ENCODE measurements around the gene SLC25A30.
"Not testable (repeated sequence)": the region's sequence is repeated elsewhere in the genome, so short reads cannot be mapped to it uniquely, and the experiment has no call there.

The SLC25A30 gene

GRCh38 chr13:45385320-45385719 lies 32.9 kb downstream of the SLC25A30 start:
- no peak for TF ChIP-seq CTCF (IDR thresholded peaks at IDR 0.05; ENCODE audit: control insufficient read depth, extremely low read depth, insufficient read depth)
- DNase-seq (ENCODE audit: low read depth): no peak

GRCh38 chr13:45384474-45385174 lies 33.5 kb downstream of the SLC25A30 start:
- TF ChIP-seq CTCF (IDR thresholded peaks at IDR 0.05; ENCODE audit: control insufficient read depth, extremely low read depth, insufficient read depth): no peak
- no peak for DNase-seq (ENCODE audit: low read depth)

More at GRCh38 chr13:45385320-45385719, 32.9 kb downstream of the SLC25A30 start:
- H3K4me3 ChIP-seq (ENCODE audit: low read depth, low read length): no peak overlapping the region

GRCh38 chr13:45382739-45383138 lies 35.4 kb downstream of the SLC25A30 start:
- DNase-seq (ENCODE audit: low read depth); H3K4me3 ChIP-seq (ENCODE audit: low read depth, low read length): not testable (repeated sequence)

More at GRCh38 chr13:45384474-45385174, 33.5 kb downstream of the SLC25A30 start:
- no peak overlapping the region for H3K4me3 ChIP-seq (ENCODE audit: low read depth, low read length)

GRCh38 chr13:45381196-45381595 lies 37.0 kb downstream of the SLC25A30 start:
- no peak overlapping the region for H3K4me3 ChIP-seq (ENCODE audit: low read depth, low read length)
- no peak for TF ChIP-seq CTCF (IDR thresholded peaks at IDR 0.05; ENCODE audit: control insufficient read depth, extremely low read depth, insufficient read depth)
- no peak for DNase-seq (ENCODE audit: low read depth)

- DNase-seq (ENCODE audit: low read depth); H3K4me3 ChIP-seq (ENCODE audit: low read depth, low read length): not testable (repeated sequence)
Observed at GRCh38 chr13:45380708-45381107, 37.5 kb downstream of the SLC25A30 start.

- not testable (repeated sequence) for DNase-seq (ENCODE audit: low read depth); H3K4me3 ChIP-seq (ENCODE audit: low read depth, low read length)
Observed at GRCh38 chr13:45379516-45379915, 38.7 kb downstream of the SLC25A30 start.

GRCh38 chr13:45378786-45379185 lies 39.4 kb downstream of the SLC25A30 start:
- not testable (repeated sequence) for H3K4me3 ChIP-seq (ENCODE audit: low read depth, low read length); DNase-seq (ENCODE audit: low read depth)

GRCh38 chr13:45377314-45377713 lies 40.9 kb downstream of the SLC25A30 start:
- not testable (repeated sequence) for H3K4me3 ChIP-seq (ENCODE audit: low read depth, low read length); DNase-seq (ENCODE audit: low read depth)

- not testable (repeated sequence) for DNase-seq (ENCODE audit: low read depth)
Observed at GRCh38 chr13:45376651-45377050, 41.5 kb downstream of the SLC25A30 start.

GRCh38 chr13:45374917-45375316 lies 43.3 kb downstream of the SLC25A30 start:
- TF ChIP-seq CTCF (IDR thresholded peaks at IDR 0.05; ENCODE audit: control insufficient read depth, extremely low read depth, insufficient read depth): no peak
- H3K4me3 ChIP-seq (ENCODE audit: low read depth, low read length): no peak overlapping the region
- no peak for DNase-seq (ENCODE audit: low read depth)

More at GRCh38 chr13:45376651-45377050, 41.5 kb downstream of the SLC25A30 start:
- not testable (repeated sequence) for H3K4me3 ChIP-seq (ENCODE audit: low read depth, low read length)
